HG02798 (cell line): ENCODE data around the gene SCN3B.

Experiments used
- ATAC-seq: cut with Tn5 transposase; IDR thresholded peaks from one replicate; pipeline ENCODE4 v1.9.1; 2021; ENCODE audit warnings: mild to moderate bottlenecking; ENCODE audit not compliant: unreplicated experiment, poor library complexity

SCN3B gene

DNA sequence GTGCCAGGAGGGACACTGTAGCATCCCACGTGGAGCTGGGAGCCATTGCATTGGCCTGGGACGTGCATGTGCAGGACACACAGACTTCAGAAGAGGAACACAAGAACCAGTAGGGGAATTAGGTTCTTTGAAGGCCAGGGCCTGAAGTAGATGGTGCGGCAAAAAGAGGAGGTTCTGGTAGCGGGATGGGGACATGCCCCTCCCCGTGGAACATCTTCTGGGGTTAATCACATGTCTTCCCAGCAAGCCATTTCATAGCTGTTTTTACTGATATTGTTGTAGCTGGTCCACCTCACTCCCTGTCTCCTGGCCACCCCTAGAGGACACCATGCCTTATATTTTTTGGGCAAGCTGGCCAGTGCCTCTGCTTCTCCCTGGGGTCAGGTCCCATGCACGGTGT is 74.3 kb downstream of the SCN3B start:
- no peak for ATAC-seq

DNA sequence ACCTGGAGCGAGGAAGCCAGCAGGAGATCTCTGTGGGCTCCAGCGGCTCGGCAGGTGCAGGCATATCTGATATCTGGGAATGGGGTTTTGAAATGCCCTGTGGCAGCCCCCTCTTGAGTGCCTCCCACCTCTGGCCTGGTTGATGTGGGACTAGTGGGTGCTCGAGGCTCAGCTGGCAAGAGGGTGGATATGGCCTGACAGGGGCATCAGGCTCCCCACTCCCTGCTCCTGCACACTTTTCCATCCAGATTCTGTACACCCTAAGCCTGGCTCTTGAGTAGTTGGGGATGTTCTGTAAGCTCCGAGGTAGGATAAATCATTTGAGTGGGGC is 75.0 kb downstream of the SCN3B start:
- ATAC-seq: no peak
